Breast epithelium (tissue), 4 donors: ENCODE data around the gene OXSR1. TPM values are rescaled to one million over a fixed set of nuclear protein-coding genes. Genes with fewer than 3 reads are reported as not detected.
"Not testable (repeated sequence)": the region's sequence is repeated elsewhere in the genome, so short reads cannot be mapped to it uniquely, and the experiment has no call there.

Experiments used
- DNase-seq, 2 donors: peaks; one replicate each; pipeline ENCODE4 v3.0.0-alpha.2; 2019; ENCODE audit warnings: low spot score in 2 of 2
- H3K27ac ChIP-seq, 2 donors: fragments of 200-600 bp; sonication (generic) in 1 of 2; one replicate each; pipeline ENCODE4 v1.5.1; 2016 to 2019; ENCODE audit warnings: mild to moderate bottlenecking in 1 of 2
- H3K27me3 ChIP-seq, 2 donors: fragments of 200-600 bp; sonication (generic) in 1 of 2; one replicate each; pipeline versions ENCODE4 v1.5.1 to v1.6.0; 2017 to 2019; ENCODE audit warnings: control low read depth in 1 of 2, mild to moderate bottlenecking in 1 of 2
- H3K36me3 ChIP-seq: fragments of 200-600 bp; one replicate; pipeline ENCODE4 v1.5.1; 2019
- H3K4me1 ChIP-seq, 2 donors: fragments of 200-600 bp; sonication (generic); one replicate each; pipeline ENCODE4 v1.5.1; 2016 to 2019; ENCODE audit warnings: control low read depth in 1 of 2
- H3K4me3 ChIP-seq, 3 donors: fragments of 200-600 bp; sonication (generic); 1 replicate in 2 of 3; 2 replicates in 1 of 3; pipeline ENCODE4 v1.5.1; 2016 to 2019; ENCODE audit warnings: mild to moderate bottlenecking in 3 of 3, moderate library complexity in 2 of 3
- H3K9me3 ChIP-seq, 2 donors: fragments of 200-600 bp; sonication (generic) in 1 of 2; one replicate each; pipeline ENCODE4 v1.5.1; 2016 to 2019; ENCODE audit warnings: control low read depth in 1 of 2
- POLR2A ChIP-seq: fragments of 450-650 bp; IDR thresholded peaks from one replicate; pipeline ENCODE4 v1.6.1; 2016; ENCODE audit warnings: antibody characterized with exemption, mild to moderate bottlenecking, moderate library complexity
- POLR2AphosphoS5 ChIP-seq, 3 donors: sonication (generic); formaldehyde crosslinking; IDR thresholded peaks; one replicate each; pipeline ENCODE4 v1.6.1; 2017; ENCODE audit warnings: antibody characterized with exemption in 3 of 3
- intact Hi-C: fragments of 100-400 bp; cut with DNase I; formaldehyde crosslinking; loops from one replicate; pipeline ENCODE4 v1.15.1; 2023; ENCODE audit warnings: low total_unique reads
- total RNA-seq, 3 donors: library from RNA; depleted of rRNA; stranded (reverse); fragments of >200 nt; gene quantifications; one replicate each; pipeline ENCODE4 v1.1.0, GENCODE V29; 2016
- TF ChIP-seq, protein P1 (sequence below), 3 donors: fragments of 450-650 bp; IDR thresholded peaks; one replicate each; pipeline ENCODE4 v1.5.1; 2016 to 2017; ENCODE audit warnings: antibody characterized with exemption in 3 of 3, mild to moderate bottlenecking in 3 of 3, moderate library complexity in 3 of 3

Gene OXSR1
- total RNA-seq, 3 donors from 2014 or later: 29.0 to 41.6 (median 33.1) TPM

GRCh38 chr3:38190481-38190881 lies 25.1 kb downstream of the OXSR1 start:
- H3K36me3 ChIP-seq: no peaks in the 10 kb centered on the region
- H3K27ac ChIP-seq: no peak overlapping the region
- no peaks in the 10 kb centered on the region for H3K27me3 ChIP-seq
- H3K4me3 ChIP-seq: no peak overlapping the region
- H3K4me1 ChIP-seq: no peaks in the 10 kb centered on the region
- H3K9me3 ChIP-seq: no peaks in the 10 kb centered on the region
- DNase-seq: no peak
- intact Hi-C loops: no loop called here
- TF ChIP-seq POLR2AphosphoS5 (IDR thresholded peaks at IDR 0.05): no peak
- TF ChIP-seq, protein P1, sequence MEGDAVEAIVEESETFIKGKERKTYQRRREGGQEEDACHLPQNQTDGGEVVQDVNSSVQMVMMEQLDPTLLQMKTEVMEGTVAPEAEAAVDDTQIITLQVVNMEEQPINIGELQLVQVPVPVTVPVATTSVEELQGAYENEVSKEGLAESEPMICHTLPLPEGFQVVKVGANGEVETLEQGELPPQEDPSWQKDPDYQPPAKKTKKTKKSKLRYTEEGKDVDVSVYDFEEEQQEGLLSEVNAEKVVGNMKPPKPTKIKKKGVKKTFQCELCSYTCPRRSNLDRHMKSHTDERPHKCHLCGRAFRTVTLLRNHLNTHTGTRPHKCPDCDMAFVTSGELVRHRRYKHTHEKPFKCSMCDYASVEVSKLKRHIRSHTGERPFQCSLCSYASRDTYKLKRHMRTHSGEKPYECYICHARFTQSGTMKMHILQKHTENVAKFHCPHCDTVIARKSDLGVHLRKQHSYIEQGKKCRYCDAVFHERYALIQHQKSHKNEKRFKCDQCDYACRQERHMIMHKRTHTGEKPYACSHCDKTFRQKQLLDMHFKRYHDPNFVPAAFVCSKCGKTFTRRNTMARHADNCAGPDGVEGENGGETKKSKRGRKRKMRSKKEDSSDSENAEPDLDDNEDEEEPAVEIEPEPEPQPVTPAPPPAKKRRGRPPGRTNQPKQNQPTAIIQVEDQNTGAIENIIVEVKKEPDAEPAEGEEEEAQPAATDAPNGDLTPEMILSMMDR (IDR thresholded peaks at IDR 0.05): no peak
- no peak for TF ChIP-seq POLR2A

GRCh38 chr3:38202931-38203330 lies 37.6 kb downstream of the OXSR1 start:
- intact Hi-C loops: loop anchor here (5.0 kb wide), 1 partner anchor 599 kb away; no protein-coding TSS in a partner anchor
- H3K9me3 ChIP-seq, H3K27ac ChIP-seq, H3K36me3 ChIP-seq, H3K4me1 ChIP-seq, H3K27me3 ChIP-seq, H3K4me3 ChIP-seq, DNase-seq: not testable (repeated sequence)

- no peak overlapping the region for H3K4me3 ChIP-seq
- H3K36me3 ChIP-seq: no peaks in the 10 kb centered on the region
- H3K9me3 ChIP-seq: no peaks in the 10 kb centered on the region
- intact Hi-C loops: loop anchor here (5.0 kb wide), 1 partner anchor 599 kb away; no protein-coding TSS in a partner anchor
- no peak overlapping the region for H3K27ac ChIP-seq
- no peaks in the 10 kb centered on the region for H3K4me1 ChIP-seq
- DNase-seq: no peak
- no peaks in the 10 kb centered on the region for H3K27me3 ChIP-seq
- TF ChIP-seq POLR2AphosphoS5 (IDR thresholded peaks at IDR 0.05) (no peak), POLR2A (no peak)
- TF ChIP-seq, protein P1 (IDR thresholded peaks at IDR 0.05): no peak
Observed at GRCh38 chr3:38203690-38204089, 38.4 kb downstream of the OXSR1 start.

DNA sequence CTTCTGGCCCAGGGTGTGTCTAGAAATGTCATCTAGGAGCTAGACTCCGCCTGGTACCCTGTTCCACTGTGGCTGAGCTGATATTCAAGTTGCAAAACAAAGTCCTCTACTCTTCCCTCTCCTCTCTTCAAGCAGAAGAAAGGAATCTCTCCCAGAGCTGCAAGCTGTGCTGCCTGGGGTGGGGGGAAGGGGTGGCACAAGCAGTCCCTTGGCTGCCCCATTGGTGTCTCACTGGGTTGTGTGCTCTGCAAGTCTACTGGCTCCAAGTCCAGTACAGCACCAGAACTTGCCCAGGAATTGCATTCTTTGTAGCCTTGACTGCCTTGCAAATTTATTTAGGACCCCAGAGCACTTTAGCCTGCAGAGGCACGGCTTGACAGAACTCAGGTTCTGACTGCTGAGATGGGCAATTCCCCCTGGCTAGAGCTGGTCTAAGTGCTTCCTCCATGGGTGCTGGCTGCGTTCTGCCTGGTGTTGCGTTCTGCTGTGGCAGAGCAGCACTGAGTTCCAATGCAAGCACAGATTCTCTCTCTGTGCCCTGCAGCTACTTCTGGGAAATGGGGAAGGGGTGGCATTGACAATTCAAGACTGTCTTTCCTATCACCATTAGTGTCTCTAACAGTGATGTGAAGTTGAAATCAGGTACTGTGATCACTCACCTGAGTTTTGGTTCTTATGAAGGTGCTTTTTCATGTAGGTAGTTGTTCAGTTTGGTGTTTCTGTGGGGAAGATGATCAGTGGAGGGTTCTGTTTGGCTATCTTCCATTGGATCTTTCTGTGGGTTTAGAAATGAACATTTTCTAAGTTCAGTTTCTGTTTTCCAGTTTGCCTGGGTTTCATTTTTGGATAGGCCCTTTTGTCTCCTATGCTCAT lies 39.5 kb downstream of the OXSR1 start:
- no peak overlapping the region for H3K4me3 ChIP-seq
- H3K36me3 ChIP-seq: no peaks in the 10 kb centered on the region
- intact Hi-C loops: loop anchor here (5.0 kb wide), 1 partner anchor 597 kb away; no protein-coding TSS in a partner anchor
- H3K27me3 ChIP-seq: no peaks in the 10 kb centered on the region
- H3K4me1 ChIP-seq: no peaks in the 10 kb centered on the region
- TF ChIP-seq POLR2A: no peak
- no peak for TF ChIP-seq POLR2AphosphoS5 (IDR thresholded peaks at IDR 0.05)
- TF ChIP-seq, protein P1 (IDR thresholded peaks at IDR 0.05): no peak
- H3K9me3 ChIP-seq: no peaks in the 10 kb centered on the region
- no peak for DNase-seq
- H3K27ac ChIP-seq: no peak overlapping the region

DNA sequence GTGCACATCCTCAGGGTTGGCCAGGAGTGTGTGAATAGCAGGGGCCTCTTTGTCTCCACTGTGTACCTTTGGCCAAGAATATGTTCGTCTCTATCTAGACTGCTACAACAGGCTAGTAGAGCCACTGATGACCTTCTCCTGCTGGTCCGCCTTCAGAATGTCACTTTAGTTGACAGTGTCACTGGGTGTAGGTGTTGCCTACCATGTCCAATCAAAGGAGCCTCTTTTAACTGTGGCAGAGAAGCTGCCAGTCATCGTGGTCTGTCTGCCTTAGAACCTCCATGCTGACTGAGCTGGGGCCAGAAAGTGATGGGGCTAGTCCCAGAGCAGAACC lies 40.1 kb downstream of the OXSR1 start:
- Histone ChIP-seq H3K4me1 (no peaks in the 10 kb centered on the region), H3K9me3 (no peaks in the 10 kb centered on the region), H3K27me3 (no peaks in the 10 kb centered on the region), H3K4me3 (no peak overlapping the region), H3K27ac (no peak overlapping the region), H3K36me3 (no peaks in the 10 kb centered on the region)
- intact Hi-C loops: no loop called here
- no peak for TF ChIP-seq POLR2A
- TF ChIP-seq, protein P1 (IDR thresholded peaks at IDR 0.05): no peak
- TF ChIP-seq POLR2AphosphoS5 (IDR thresholded peaks at IDR 0.05): no peak
- no peak for DNase-seq
